ENCODE results near the gene PHAF1. TPM values are rescaled to one million over a fixed set of nuclear protein-coding genes. Genes with fewer than 3 reads are reported as not detected.
"Not testable (repeated sequence)": the region's sequence is repeated elsewhere in the genome, so short reads cannot be mapped to it uniquely, and the experiment has no call there.

The PHAF1 gene
- total and polyA plus RNA-seq, 12 donors, result 7.1 to 12.7 (median 11.5) TPM

- DNase-seq (no peak), ATAC-seq (no peak)
- no peaks in the 10 kb centered on the region for H3K9me3 ChIP-seq
- peaks cover 0 to 35% (median 3%) of the 10 kb centered on the region in 9 donors for H3K36me3 ChIP-seq
- no peak overlapping the region for H3K4me3 ChIP-seq
- peak overlapping the region in 1 of 10 donors; percentile 51 for H3K27ac ChIP-seq
- WGBS, 2 donors, result 83 to 91% methylated on average over 7 of the region's 7 CpGs
- peaks cover 4 to 50% (median 15%) of the 10 kb centered on the region in 9 donors for H3K4me1 ChIP-seq
- intact Hi-C loops (cut with DNase I), result no loop called here
- H3K27me3 ChIP-seq, result no peaks in the 10 kb centered on the region
- no peak for TF ChIP-seq CTCF (IDR thresholded peaks at IDR 0.05)
Measured at GRCh38 chr16:67115639-67116038, 5.9 kb downstream of the PHAF1 start.

DNA sequence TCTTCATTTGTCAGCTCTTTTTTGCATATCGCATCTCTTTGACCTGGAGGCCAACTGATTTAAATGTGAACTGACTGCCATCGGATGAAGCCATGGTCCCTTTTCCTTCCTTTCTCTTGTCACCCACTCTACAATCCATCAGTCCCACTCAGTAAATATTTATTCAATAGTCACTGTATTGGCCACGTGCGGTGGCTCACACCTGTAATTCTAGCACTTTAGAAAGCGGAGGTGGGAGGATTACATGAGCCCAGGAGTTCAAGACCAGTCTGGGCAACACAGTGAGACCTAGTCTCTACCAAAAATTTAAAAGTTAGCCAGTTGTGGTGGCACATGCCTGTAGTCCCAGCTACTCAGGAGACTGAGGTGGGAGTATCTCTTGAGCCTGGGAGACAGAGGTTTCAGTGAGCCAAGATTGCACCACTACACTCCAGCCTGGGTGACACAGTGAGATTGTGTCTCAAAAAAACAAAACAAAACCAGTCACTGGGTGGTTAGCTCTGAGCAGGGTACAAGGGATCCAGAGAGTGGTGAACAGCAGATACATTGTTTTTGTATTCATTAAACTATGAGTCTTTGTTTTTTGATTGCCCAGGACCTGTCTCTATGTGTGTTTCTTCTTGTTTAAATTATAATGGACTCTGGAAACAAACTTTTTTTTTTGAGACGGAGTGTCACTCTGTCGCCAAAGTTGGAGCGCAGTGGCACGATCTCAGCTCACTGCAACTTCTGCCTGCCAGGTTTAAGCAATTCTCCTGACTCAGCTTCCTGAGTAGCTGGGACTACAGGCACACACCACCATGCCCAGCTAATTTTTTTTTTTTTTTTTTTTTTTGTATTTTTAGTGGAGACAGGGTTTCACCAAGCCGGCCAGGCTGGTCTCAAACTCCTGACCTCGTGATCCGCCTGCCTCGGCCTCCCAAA, 6.9 kb downstream of the PHAF1 start:
- peaks cover 0 to 45% (median 13%) of the 10 kb centered on the region in 9 donors for H3K36me3 ChIP-seq
- no peak for ATAC-seq
- peaks cover 0 to 40% (median 5%) of the 10 kb centered on the region in 9 donors for H3K4me1 ChIP-seq

DNA sequence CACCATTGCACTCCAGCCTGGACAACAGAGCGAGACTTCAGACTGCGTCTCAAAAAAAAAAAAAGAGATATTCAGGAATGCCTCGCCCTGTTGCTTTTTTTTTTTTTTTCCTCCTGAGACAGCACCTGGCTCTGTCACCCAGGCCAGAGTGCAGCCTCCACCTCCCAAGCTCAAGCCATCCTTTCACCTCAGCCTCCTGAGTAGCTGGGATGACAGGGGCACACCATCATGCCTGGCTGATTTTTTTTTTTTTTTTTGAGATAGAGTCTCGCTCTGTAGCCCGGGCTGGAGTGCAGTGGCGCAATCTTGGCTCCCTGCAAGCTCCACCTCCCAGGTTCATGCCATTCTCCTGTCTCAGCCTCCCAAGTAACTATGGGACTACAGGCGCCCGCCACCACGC, 8.0 kb downstream of the PHAF1 start:
- Histone ChIP-seq H3K27ac (no peak overlapping the region), H3K4me1 (peaks cover 0 to 29% (median 0%) of the 10 kb centered on the region in 9 donors), H3K36me3 (peaks cover 0 to 56% (median 23%) of the 10 kb centered on the region in 9 donors), H3K4me3 (no peak overlapping the region), H3K27me3 (no peaks in the 10 kb centered on the region), H3K9me3 (no peaks in the 10 kb centered on the region)
- 96 to 98% methylated on average over 8 to 9 of the region's 9 CpGs for WGBS, 2 donors
- ATAC-seq (no peak), DNase-seq (no peak)
- intact Hi-C loops (cut with DNase I), result no loop called here
- TF ChIP-seq CTCF (IDR thresholded peaks at IDR 0.05), result no peak

More for the DNA sequence above, 6.9 kb downstream of the PHAF1 start:
- H3K9me3 ChIP-seq, result no peaks in the 10 kb centered on the region
- no peak overlapping the region for H3K4me3 ChIP-seq
- TF ChIP-seq CTCF (IDR thresholded peaks at IDR 0.05), result no peak
- no peak for DNase-seq
- H3K27ac ChIP-seq, result peak overlapping the region in 1 of 10 donors; percentile 51
- no peaks in the 10 kb centered on the region for H3K27me3 ChIP-seq
- 86 to 88% methylated on average over 13 of the region's 13 CpGs for WGBS, 2 donors
- intact Hi-C loops (cut with DNase I), result no loop called here

DNA sequence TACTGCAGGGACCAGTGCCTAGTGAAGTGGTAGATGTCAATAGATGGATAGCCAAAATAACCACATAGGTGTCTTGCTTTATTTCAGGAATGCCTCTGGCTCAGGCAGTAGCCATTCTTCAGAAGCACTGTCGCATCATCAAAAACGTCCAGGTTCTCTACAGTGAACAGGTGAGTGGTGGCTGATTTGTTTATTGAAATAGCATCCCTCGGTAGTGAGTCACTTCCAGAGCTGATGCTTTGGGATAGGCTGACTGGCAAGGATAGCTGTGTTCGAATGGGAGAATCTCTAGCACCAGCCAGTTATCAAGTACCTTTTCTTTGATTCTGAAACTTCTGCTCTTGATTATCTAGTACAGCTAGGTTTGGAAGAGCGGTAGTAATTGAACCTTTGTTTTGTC, 10.3 kb downstream of the PHAF1 start:
- ATAC-seq (no peak), DNase-seq (no peak)
- H3K27me3 ChIP-seq, result no peaks in the 10 kb centered on the region
- TF ChIP-seq CTCF (IDR thresholded peaks at IDR 0.05), result no peak
- H3K27ac ChIP-seq, result no peak overlapping the region
- no peaks in the 10 kb centered on the region for H3K9me3 ChIP-seq
- 84 to 87% methylated on average over 5 of the region's 5 CpGs for WGBS, 2 donors
- intact Hi-C loops (cut with DNase I), result no loop called here
- peaks cover 0 to 73% (median 29%) of the 10 kb centered on the region in 9 donors for H3K36me3 ChIP-seq
- peaks cover 0 to 19% (median 0%) of the 10 kb centered on the region in 9 donors for H3K4me1 ChIP-seq
- H3K4me3 ChIP-seq, result no peak overlapping the region

- ATAC-seq; intact Hi-C loops (cut with DNase I): not testable (repeated sequence)
Measured at GRCh38 chr16:67122799-67123198, 13.1 kb downstream of the PHAF1 start.

More at GRCh38 chr16:67122799-67123198, 13.1 kb downstream of the PHAF1 start:
- DNase-seq, H3K9me3 ChIP-seq, H3K27me3 ChIP-seq, H3K4me3 ChIP-seq, H3K4me1 ChIP-seq, H3K27ac ChIP-seq: not testable (repeated sequence)
- H3K36me3 ChIP-seq, result peaks cover 0 to 83% (median 29%) of the 10 kb centered on the region in 9 donors
- 94 to 98% methylated on average over 5 of the region's 5 CpGs for WGBS, 2 donors
